GM19463 (cell line): ENCODE results near the gene TFCP2L1.
"Not testable (repeated sequence)": the region's sequence is repeated elsewhere in the genome, so short reads cannot be mapped to it uniquely, and the experiment has no call there.

Experiments
- ATAC-seq: cut with Tn5 transposase; IDR thresholded peaks from one replicate; pipeline ENCODE4 v1.9.1; 2021; ENCODE audit warnings: mild to moderate bottlenecking, moderate library complexity; ENCODE audit not compliant: unreplicated experiment

TFCP2L1 gene

DNA sequence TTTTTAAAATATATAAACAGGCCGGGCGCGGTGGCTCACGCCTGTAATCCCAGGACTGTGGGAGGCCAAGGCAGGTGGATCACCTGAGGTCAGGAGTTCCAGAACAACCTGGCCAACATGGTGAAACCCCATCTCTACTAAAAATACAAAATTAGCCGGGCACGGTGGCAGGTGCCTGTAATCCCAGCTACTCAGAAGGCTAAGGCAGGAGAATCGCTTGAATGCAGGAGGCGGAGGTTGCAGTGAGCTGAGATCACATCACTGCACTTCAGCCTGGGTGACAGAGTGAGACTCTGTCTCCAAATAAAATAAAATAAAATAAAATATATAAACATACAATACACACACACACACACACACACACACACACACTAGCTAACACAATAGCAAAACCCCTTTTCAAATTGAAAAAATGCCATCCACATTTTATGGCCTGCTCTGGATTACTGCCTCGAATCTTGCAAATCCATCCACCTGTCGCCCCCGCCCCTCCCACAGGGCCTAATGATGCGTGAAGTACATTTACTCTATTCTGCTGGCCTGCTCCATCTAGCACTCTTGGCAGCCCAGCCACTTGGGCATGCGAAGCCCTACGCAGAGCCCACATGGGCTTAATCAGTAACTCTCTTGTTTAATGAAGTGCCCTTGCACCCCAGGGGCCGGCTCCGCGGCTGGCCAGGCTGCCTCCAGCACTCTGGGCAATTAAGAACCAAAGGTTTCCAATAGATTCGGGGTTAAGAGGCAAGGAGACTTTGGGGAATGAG is 57.4 kb downstream of the TFCP2L1 start:
- ATAC-seq = not testable (repeated sequence)

DNA sequence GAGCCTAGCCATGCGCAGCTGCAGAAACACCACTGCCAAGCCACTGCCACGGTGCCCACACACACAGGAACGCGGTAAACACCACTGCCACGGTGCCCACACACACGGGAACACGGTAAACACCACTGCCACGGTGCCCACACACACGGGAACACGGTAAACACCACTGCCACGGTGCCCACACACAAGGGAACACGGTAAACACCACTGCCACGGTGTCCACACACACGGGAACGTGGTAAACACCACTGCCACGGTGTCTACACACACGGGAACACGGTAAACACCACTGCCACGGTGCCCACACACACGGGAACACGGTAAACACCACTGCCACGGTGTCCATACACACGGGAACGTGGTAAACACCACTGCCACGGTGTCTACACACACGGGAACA is 59.3 kb downstream of the TFCP2L1 start:
- not testable (repeated sequence) for ATAC-seq

DNA sequence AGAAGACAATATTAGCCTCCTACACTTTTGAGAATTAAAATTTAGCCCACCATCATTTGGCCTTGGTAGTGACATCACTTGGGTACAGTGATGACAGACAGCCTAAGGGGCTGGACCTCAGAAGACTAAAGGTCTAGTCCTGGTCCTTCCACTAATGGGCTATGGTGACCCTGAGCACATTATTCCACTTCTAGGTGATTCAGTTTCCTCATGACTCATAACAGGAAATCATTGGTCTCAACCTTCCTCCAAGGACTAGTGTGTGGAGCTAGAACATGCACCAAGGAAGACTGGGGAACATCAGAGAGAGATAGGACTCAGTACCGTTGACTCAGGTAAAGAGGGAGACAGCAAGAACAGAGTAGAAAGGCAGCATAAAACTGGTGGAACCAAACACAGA is 64.0 kb downstream of the TFCP2L1 start:
- ATAC-seq = no peak

DNA sequence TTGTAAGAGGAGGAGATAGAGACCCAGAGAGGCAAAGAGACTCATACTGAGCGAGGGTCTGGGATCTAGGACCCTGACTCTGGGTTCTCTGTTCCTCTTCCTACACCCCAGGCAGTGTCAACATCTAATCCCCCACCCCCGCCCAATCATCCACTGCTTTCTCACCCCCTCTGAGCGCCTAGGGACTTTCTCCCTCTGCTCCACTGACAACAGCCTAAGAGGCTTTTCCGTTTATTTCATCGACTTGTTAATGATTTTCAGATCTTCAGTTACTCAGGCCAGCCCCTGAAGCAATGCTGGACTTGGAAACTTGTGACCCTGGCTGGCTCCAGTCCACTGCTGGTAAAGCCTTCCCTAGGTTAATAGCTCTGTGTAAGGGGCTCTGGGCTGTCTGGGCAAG is 65.1 kb downstream of the TFCP2L1 start:
- ATAC-seq = no peak

- no peak for ATAC-seq
These were observed 66.5 kb downstream of the TFCP2L1 start for GRCh38 chr2:121218386-121218938.

DNA sequence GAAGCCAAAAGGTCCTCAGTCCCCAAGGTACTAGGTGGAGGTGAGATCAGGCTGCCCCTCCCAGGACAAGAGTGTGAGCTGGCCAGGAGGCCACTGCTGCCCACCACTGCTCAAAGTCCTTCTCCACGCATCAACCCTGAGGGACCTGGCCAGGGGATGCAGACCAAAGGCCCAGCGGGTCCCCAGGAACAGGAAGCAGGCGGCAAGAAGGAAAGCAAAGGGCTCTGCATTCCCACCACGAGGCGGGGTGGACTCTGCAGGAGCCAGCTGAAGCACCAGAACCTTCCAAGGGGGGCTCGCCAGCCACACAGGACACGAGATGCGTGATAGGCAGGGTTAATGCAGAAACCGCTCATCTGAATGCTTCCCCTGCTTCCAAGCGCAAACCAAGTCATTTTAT is 67.4 kb downstream of the TFCP2L1 start:
- no peak for ATAC-seq

DNA sequence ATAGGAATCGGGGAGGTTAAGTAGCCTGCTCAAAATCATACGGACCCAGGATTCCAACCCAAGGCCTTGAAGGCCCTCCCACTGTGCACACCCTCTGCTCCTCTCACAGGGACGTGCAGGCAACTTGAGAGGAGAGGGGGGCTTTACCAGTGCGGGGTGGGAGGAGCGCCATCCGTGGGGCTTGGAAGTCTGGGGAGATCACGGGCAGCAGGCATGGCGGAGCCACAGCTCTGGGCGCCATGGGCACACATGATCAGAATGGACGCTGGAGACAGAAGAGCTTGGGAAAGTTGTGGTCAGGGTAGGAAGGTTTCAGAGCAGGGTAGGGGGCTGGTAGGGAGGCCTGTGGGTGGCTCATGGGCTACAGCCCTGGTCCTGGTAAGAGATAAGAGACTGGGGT is 70.7 kb downstream of the TFCP2L1 start:
- no peak for ATAC-seq

DNA sequence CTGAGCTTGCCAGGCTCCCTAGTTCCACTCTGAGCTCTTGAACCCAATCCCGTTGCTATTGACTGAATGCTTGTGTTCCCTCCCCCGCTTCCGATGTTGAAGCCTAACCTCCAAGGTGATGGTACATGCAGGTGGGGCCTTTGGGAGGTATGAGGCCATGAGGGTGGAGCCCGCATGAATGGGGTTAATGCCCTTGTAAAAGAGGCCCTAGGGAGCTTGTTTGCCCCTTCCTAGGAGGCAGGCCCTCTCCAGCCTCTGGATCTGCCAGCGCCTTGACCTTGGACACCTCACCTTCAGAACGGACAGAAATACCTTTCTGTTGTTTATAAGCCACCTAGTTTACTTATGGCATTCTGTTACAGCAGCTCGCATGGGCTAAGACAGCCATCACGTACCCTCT is 71.6 kb downstream of the TFCP2L1 start:
- ATAC-seq = no peak

DNA sequence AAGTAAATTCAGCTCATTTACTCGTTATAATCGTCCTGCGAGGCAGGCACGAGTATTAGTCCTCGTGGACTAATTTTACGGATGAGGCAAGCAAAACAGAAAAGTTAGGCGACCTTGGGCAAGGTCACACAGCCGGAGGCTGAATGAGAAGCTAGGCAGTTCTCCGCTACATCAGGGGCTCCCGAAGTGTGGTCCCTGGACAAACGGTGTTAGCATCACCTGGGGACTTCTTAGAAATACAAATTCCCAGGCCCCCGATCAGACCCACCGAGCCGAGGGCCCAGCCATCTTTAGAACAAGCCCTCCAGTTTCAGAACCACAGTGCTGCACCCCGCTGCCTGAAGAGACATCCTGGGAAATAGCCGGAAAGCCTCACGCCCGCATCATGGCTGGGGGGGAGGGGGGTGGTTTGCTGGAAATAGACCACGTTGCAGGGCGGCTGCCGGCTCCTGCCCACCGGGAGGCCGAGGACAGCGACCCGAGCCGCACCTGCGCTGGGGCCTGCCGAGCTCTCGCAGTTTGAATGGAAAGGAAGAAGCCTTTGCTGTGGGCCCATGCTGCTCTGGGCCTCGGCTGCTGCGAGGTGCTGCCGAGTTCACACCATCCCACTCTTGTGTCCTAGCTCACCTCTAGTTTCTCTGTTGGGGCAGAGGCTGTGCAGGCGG is 72.2 kb downstream of the TFCP2L1 start:
- no peak for ATAC-seq

DNA sequence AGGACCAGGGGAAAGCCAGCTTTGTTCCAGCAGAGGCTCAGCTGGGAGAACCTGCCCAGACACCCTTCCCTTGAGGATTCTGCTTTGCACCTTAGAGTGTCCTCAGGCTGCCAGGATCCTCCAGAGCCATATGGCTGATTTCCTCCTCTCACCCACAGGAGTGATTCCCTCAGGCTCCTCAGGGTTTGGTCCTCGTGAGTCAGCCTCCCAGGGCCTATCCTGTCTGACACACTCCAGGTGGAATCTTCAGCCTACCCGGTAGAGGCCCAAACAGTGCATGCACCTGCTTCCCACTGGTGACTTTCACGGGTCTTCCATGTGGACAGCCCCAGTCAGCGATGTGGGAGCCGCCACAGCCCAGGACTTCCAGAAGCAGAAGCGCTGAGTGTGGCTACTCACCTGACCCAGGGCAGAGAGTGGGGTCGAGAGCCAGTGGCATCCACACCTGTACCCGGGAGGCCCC is 73.3 kb downstream of the TFCP2L1 start:
- ATAC-seq = no peak

GRCh38 chr2:121211251-121211650 is 73.8 kb downstream of the TFCP2L1 start:
- ATAC-seq = no peak

- no peak for ATAC-seq
These were observed 74.3 kb downstream of the TFCP2L1 start for GRCh38 chr2:121210691-121211090.

DNA sequence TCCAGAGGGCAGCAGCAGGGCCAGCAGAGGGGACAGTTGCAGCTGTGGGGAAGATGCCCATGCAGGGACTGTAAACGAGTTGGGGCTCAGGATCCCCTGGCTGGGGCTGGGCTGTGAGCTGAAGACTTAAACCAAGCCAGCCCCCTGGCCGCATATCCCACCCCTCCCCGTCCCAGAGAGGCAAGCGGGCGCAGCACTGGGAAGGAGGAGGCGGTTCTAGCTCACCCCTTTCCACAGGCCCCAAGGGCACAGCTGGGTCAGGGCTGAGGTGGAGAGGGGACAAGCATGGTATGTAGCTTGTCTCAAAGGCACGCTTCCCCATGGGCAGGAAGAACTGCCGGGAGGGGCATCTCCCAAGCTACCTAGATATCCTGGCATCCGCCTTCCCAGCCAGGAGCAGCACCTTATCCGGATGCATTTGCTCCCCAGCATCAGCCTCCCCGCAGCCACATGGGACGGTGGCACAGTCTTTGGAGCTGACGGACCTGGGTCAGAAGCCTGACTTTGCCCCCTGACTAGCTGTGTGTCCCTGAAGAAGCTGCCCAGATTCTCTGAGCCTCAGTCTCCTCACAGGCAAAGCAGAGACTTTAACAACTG is 75.9 kb downstream of the TFCP2L1 start:
- ATAC-seq = no peak

DNA sequence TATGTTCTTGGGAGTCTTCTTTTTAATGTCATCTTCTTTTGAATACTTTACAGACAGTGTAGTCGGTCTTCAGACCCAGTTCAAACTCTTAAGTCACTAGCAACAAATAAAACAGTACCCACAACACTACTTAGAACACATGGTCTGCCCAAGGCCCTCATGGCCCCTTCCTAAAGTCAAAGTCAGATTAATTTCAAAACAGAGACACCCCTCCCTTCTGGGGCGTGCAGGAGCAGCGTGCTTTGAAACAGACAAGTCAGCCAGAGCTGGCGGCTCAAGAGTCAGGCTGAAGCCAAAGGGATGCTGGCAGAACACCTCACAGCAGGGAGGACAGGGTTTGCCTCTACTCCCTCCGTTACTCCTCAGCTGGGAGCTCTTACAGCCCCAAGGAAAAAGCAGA is 77.5 kb downstream of the TFCP2L1 start:
- ATAC-seq = no peak

DNA sequence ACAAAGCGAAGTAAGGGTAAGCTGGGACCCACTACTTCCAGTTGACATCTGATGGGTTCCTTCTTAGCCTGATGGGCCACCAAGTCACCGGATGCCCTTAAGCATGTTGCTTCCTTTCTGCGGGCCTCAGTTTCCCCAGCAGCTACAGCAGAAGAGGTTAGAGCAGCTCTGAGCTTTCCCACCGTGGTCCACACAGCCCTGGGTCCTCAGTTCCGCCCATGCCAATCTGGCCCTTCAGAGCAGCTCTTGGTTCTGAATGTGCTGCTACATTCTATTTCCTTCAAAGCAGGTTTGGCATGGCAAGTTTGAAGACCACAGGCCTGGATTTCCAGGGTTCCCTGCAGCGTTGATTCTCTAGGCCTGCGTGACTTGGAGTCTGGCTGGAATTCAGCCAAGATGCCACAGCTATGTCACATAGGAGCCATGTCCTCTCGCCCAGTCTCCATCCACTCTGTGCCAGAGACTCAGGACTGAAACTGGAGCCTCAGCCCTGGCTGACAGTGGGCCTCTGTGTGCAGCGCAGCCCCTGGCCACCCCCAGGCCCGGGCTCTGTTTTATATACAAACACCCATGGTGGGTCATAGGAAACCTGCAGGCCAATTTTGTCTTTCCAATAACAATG is 79.6 kb downstream of the TFCP2L1 start:
- ATAC-seq = no peak

DNA sequence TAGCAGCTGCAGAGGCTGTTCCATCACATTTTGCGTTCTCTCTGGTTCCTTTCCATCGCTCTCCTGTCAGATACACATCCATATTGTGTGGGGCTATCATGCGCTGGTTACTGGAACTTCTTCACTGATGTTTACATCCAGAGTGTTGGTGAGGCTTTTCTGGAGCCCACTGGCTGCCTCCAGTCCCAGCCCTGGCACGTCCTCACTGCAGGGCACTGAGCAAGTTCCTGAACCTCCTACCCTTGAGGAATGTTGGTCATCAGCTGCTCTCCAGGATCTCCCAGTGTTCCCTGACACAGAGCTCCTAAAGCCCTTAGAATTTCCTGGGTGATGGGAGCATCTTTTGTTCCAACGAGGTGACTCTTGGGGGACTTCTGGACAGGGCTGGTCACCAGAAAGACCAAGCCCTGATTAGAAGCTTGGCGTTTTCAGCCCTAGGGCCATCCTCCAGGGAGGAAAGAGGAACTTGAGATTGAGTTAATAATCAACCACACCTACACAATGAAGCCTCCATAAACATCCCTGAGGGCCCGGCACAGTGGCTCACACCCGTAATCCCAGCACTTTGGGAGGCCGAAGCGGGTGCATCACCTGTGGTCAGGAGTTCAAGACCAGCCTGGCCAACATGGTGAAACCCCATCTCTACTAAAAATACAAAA is 81.3 kb downstream of the TFCP2L1 start:
- no peak for ATAC-seq

- ATAC-seq = no peak
These were observed 82.3 kb downstream of the TFCP2L1 start for GRCh38 chr2:121202541-121203310.

GRCh38 chr2:121201796-121202195 is 83.2 kb downstream of the TFCP2L1 start:
- no peak for ATAC-seq

GRCh38 chr2:121200419-121201315 is 84.3 kb downstream of the TFCP2L1 start:
- ATAC-seq = no peak
